NCI-H526 treated with DMSO at 0.1 percent for 48 hours (cell line): ENCODE data around the gene MYT1.
"Not testable (repeated sequence)": the region's sequence is repeated elsewhere in the genome, so short reads cannot be mapped to it uniquely, and the experiment has no call there.

ENCODE experiments used
- DNase-seq: peaks from one replicate; lab custom pipeline; 2025; lab: John Stamatoyannopoulos, UW

Gene MYT1

DNA sequence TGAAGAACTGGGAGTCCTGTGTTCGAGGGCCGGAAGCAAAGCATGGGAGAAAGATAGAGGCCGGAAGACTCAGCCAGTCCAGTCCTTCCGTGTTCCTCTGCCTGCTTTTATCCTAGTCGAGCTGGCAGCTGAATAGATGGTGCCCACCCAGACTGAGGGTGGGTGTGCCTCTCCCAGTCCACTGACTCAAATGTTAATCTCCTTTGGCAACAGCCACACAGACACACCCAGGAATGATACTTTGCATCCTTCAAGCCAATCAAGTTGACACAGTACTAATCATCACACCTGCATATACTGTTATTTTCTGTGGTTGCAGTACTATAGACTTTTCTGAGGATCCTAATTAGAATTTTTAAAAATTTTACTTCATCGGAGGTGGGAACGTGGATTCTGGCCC, 112.6 kb downstream of the MYT1 start:
- DNase-seq: no peak

- no peak for DNase-seq
These were observed 113.5 kb downstream of the MYT1 start for GRCh38 chr20:64277571-64278316.

DNA sequence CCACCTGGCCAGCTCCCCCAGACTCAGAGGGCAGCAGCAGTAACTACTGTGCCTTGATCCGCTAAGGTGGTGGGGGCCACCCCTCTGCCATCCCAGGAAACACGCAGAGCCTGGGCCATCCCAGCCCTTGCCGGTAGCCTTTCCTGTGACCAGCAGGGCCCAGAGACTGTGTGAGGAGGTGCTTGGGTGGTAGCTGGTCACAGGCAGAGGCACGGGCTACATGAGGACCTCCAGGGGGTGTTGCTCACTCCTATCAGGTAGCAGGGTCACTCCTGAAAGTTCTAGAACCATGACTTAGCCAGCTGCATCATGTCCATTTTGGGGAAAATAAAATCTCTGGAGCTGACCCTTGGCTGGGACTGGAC, 114.0 kb downstream of the MYT1 start:
- no peak for DNase-seq

GRCh38 chr20:64279826-64280459, 115.7 kb downstream of the MYT1 start:
- no peak for DNase-seq

- DNase-seq: no peak
These were observed 116.2 kb downstream of the MYT1 start for GRCh38 chr20:64280460-64280843.

DNA sequence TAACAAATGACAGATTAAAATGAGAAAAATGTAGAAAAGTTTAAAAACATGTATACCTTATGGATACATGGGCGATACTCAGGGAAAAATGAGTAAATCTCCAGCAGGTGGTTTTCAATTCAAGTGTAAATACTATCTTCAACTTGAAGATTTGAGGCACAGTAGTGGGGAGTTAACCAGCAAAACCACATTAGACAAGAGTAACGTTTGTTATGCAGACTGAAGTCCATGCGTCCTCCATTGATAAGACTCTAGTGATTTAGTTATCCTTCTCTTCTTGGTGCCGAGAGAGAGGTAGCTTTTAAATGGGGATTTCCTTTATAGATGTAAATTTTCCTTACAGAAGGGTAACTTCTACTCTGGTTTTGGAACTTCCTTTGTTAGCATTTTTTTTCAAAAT, 119.4 kb downstream of the MYT1 start:
- DNase-seq: no peak

- peak; percentile 54 for DNase-seq
These were observed 121.6 kb downstream of the MYT1 start for GRCh38 chr20:64285579-64286446.

GRCh38 chr20:64286447-64287263, 122.4 kb downstream of the MYT1 start:
- not testable (repeated sequence) for DNase-seq

- not testable (repeated sequence) for DNase-seq
These were observed 123.0 kb downstream of the MYT1 start for GRCh38 chr20:64287264-64287590.
